ENCODE data around the gene CACNA2D2. TPM values are rescaled to one million over a fixed set of nuclear protein-coding genes. Genes with fewer than 3 reads are reported as not detected.
A peak's percentile ranks its signal among the peaks of the same experiment; 100 is the strongest.

The CACNA2D2 gene
- total RNA-seq, 1 donor from 2014 or later, result 0.50 TPM

DNA sequence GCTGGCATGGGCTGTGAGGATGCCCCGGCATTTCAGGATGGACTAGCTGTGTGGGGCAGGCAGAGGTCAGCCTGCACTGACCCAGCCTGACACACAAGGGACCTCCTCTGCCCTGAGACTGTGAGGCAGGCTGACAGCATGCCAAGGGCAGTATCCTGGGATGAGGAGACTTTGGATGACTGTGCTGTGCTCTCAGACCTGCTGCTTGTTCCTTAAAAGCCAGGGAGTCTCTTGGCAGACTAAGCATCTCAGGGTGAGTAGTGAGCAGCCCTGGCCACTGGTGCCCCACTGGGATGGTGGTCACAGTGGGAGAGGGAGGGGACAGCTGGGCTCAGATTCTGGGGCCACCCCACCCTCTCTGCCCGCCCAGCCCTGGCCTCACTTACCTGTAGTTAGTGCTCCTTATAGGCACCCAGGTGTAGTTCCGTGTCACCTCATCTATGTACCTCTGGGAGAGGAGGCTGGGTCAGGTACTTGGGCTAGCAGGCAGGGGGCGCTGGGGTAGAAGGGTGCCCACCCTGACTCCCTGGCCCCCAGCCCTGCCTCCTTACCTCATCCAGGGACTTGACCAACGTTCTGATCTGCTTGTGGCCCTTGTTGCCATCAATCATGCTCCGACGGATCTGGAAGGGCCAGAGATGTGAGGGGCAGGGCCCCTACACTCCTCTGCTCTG, 128.0 kb downstream of the CACNA2D2 start:
- no peak for DNase-seq (ENCODE audit: low spot score)
- peak; percentile 15 for ATAC-seq

DNA sequence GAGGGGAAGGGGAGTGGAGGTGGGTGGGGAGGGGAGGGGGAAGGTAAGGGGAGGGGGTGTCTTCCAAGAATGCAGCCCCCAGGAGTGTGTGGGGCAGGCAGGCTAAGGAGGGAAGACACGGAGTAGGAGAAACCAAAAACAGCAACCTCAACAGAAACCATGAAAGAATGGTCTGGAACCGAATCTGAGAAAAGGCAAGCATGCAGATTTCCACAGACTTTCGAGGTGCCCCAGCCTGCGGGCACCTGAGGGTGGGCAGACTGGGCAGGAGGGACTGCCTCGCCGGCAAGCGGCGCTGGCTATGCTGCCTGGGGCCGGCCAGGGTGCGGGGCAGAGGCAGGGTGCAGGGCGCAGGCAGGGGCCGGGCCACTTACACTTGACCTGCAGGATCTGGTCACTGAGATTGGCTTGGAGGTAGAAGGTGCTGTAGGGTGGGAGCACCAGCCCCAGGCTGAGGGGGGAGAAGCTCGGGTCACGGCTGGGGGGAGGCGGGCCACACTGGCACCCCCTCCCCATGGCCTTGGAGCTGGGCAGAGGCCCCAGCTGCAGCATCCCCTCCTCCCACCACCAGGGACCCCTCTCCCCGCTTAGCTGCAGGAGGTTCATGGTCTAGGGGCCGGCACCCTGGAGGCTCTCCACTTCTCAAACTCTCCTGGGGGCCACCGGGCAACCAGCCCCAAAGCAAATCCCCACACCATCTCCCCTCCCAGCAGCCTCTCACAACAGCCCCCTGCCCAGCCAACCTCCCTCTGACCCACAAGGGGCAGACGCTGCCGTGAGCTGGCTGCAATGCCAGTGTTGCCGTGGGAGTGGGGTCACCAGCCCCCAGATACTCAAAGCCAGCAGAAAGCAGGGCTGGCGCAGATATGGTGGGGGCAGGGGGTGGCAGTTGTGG, 128.8 kb downstream of the CACNA2D2 start:
- ATAC-seq, result no peak
- DNase-seq (ENCODE audit: low spot score), result no peak

DNA sequence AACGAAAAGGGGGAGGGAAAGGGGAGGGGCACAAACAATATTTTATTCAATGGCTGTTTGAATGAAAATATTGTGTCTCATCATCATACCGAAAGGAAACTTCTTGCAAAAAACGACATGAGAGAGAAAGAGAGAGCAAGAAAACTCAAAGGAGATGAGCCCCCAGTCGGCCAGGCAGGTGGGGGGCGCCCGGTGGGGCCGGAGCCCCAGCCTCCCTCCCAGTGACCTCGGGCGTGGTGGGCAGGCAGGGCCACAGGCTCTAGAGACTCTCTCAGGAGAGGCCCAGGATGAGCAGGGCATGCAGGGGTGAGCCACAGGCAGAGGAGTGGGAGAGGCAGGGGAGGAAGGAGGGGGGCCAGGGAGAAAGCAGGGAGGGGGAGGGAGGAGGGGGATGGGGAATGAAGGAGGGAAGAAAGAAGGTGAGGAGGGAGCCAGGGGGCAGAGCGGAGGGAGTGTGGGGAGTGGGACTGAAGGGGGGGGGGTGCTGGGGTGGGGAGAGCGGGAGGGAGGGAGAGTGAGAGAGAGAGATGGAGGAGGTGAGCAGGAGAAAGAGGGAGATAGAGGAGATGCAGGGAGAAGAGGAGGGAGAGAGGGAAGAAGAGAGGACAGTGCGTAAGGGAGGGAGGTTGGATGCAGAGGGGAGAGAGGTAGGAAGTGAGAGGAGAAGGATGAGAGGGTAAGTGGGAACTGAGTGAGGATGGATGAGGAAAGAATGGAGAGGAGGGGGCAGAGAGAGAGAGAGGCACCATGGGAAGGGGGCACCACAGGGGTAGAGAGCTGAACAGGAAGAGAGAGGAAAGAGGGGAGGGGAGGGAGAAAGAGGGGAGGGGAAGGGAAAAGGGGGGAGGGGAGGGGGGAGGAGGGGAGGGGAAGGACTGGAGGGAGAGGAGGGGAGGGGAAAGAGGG, 130.0 kb downstream of the CACNA2D2 start:
- no peak for DNase-seq (ENCODE audit: low spot score)
- ATAC-seq, result no peak

DNA sequence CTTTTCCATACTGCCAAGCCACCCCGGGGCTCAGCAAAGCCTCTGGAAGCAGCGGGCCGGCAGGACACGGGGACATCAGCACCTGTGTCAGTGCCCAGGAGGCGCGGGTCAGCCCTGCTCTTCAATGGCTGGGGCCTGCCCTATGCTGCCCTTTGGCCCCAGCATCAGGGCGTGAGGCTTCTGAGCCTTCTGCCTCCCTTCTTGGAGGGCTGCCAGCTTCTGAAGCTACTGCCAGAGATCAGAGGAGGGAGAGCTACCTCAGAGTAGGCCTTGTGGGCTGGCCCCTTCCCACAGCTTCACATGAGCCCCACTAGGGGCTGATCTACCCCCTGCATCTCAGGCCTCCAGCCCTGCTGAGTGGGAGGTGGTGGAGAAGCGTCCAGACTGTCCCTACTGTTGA, 131.1 kb downstream of the CACNA2D2 start:
- ATAC-seq, result peak; percentile 16
- DNase-seq (ENCODE audit: low spot score), result no peak

DNA sequence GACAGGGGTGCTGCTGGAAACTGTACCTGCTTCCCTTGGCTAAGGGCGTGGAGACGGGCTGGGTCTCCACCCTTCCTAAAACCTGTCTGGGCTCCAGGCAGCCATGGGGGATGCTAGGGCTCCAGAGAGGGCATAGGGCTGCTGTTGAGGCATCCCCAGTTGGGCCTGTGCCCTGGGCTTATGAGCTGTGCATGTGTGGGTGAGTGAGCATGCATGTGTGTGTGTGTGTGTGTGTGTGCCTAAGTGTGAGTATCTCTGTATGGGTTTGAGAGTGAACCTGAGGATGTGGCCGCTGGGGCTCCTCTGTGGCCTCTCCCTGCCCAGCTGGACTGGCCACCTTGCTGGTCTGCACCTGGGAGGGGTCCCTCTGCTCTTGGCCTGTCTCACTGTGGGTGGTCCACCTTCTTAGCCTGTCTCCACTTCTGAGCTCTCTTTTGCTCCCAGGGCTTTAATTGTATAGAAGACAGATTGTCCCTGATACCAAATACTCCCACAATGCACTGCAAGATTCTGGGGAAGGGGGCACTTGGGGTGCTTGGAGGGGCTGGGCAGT, 132.2 kb downstream of the CACNA2D2 start:
- no peak for ATAC-seq
- DNase-seq (ENCODE audit: low spot score), result no peak

DNA sequence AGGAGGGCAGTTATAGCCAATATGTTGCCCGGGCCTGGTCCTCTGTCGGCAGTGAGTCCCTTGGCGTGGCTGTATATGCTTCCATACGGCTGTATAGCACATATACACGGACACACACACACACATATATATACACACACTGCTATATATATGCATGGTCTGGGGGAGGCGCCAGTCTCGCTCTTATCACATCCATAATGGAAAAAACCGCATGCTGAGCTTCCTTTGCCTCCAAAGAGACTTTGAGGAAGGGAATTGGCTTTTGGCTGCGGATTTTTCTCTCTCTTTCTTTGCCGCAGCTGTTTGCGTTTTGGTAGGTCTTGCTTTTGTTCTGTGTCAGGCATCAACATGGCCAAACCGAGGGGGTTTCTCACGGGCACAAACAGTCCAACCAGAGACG, 132.8 kb downstream of the CACNA2D2 start:
- DNase-seq (ENCODE audit: low spot score) (no peak), ATAC-seq (no peak)

DNA sequence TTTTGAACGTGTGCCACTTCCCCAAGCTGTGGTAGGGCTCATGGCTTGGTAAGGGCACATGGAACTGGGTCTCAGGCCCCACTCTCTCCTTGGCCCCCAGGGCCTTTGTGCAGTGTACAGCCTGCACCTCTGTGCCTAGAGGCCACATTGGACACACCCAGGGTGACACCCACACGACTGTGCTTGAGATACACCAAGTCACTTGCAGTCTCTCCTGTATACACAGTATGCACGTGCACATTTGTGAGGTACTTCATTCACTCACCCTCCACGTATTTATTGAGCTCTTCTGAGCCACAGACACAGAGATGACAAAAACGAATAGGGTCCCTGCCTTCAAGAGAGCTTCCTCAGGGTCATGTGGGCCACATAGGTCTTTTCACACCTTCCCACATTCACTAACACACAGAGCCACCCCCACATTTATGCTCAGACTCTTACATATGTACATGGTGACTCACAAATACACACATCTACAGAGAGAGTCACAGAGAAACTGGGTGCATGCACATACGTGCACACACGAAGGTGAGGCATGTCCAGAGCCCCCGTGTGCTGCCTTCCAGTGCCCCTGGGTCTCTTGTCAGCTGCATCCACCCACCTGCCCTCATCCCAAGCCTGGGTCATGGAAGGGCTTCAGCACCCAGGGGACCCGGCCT, 134.3 kb downstream of the CACNA2D2 start:
- DNase-seq (ENCODE audit: low spot score), result no peak
- ATAC-seq, result no peak

DNA sequence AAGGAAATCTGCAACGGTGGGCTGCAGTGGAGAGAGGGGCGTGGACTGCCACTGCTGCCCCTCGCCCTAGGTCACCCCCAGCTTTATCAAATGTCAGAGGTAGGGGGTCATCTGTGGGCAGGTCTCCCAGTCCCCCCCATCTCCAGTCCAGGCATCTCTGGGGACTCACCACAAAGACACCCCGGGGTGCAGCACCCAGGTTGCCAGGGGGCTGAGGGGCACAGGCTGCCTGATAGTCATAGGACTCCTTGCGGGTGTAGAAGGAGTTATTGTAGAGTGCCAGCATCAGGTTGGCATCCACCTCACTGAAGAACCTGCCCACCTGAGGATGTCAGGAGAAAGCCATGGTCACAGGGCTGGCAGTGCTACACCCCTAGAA, 137.6 kb downstream of the CACNA2D2 start:
- DNase-seq (ENCODE audit: low spot score) (no peak), ATAC-seq (no peak)

DNA sequence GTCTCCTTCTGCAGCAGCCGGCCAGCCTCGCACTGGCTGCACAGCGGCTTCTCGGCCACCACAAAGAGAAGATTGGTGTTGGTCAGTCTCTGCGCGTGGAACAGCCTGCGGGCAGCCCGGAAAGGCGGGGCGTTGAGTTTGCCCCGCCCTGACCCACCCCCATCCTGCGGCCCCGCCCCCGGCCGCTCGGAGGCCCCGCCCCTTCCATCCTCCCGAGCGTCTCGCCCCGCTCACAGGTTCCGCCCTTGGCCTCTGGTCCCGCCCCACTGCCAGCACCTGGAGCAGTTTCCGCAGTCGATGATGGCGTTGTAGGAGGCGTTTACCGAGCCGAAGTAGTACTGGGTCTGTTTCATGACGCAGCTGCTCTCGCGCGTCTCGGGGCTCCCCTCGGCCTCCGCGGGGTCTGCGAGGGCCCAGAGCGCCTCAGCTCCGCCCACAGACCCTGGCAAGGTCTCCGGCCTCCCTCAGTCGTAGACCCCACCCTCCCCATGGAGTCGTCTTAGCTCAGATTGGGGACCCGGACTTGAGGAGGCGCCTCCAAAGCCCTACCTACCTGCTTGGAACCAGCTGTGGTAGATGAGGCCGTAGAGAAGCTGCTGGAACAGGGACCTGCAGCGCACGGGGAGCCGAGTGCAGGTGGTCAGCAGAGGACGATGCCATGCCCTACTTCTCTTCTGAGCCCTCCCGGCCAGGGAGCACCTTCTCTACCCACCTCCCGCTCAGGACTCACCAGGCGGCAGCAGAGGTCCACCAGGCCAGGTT, 138.2 kb downstream of the CACNA2D2 start:
- DNase-seq (ENCODE audit: low spot score) (peak; percentile 89), ATAC-seq (peak; percentile 88)

DNA sequence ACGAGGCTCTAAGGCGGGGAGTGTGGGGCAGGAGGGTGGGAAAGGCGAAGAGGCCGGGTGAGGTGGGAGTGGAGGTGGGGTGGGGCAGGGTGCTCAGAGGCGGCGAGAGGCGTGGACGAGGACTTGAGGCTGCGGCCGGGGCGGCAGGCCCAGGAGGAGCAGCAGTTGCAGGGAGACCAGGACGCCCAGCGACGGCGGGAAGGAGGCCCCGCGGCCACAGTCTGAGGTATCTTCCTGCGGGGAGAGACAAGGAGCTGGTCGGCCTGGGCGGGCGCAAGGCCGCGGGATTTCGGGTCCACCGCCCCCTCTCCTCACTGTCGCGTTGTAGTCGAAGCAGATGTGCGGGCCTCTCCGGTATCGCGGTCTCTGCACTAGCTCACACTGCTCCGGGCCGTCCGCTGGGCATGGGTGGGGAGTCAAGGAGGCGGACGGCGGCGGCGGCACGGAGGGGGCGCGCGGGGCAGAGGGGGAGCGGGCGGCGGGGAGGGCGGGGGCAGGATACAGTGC, 138.8 kb downstream of the CACNA2D2 start:
- DNase-seq (ENCODE audit: low spot score), result no peak
- ATAC-seq, result peak; percentile 21

DNA sequence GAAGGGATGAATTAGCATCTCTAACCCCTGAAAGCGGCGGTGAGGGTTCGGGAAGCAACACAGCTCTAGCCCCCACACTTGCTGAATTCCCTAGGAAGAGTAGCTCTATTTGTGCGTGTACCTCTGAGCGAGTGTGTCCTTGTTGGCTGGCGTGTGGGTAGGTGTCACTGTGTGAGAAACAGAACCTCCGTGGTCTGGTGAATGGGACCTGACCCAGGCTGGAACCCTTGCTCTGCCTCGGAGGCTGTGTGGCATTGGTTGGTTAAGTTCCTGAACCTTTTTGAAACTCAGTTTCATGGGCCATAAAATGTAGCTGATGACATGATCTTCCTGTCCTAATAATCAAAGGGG, 143.7 kb downstream of the CACNA2D2 start:
- ATAC-seq (no peak), DNase-seq (ENCODE audit: low spot score) (no peak)

DNA sequence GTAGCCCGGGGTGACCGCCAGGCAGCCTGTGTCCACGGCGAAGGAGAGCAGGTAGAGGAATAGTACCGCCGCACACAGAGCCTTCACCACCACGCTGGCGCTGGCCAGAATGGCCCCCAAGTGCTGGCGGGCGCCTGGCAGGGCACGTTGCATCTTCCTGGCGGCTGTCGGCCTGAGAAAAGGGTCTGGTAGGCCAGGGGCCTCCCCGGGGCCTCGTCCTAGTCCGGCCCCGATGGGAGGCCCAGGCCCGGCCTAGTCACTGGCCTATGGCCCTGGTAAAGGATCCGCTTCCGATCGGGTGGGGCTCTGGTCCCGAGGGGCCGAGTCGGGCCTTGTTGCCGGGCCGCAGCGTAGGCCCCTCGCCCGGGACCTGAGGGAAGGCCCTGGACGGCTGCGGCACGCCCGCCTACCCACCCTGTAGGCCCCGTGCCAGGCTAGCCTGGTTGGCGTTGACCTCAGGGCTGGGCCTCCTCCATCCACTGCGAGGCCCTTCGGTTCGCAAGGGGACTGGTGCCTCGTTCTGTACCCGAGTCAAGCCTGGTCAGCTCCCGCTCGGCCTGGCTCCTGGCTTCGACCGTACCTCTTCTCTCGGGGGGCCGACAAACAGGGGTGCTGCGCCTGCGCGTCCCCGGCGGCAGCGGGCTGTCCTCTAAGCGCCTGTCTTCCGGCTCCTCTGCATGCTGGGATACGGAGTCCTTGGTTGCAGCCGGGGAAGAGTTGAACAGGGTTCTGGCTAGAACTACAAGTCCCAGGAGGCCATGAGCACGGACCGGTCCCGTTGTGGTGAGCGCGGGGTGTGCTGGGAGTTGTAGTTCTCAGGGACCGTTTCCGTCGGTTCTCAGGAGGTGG, 144.3 kb downstream of the CACNA2D2 start, which contains the start of gene TMEM115:
TMEM115 (minus strand) TSS at position 611 of the 849 bp plus-strand sequence; CDS start at position 153, 458 bp downstream.
- ATAC-seq, result peak; percentile 93
- peak; percentile 98 for DNase-seq (ENCODE audit: low spot score)

DNA sequence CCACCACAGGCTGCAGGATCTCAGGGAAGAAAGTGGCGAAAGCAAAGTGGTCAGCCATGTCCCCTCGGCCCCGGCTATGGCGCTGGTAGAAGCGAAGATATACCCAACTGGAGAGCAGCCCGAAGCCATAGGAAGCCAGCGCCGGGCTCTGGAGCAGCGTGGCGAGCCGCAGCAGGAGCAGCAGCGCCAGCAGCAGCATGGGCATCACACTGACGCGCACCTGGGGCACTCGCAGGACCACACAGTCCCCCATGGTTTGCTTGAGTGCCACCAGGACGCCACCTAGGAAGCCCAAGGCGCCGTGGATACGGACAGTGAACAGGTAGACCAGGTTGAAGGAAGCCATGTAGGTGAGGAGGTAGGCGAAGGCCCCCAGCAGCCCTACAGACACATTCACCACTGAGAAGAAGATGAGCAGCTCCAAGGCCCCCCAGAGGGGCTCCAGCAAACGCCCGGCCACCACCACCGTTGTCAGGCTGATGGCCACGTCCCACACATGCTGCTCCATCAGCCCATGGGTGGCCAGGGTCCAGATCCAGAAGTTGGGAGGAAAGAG, 145.0 kb downstream of the CACNA2D2 start:
- ATAC-seq, result no peak
- DNase-seq (ENCODE audit: low spot score), result no peak

DNA sequence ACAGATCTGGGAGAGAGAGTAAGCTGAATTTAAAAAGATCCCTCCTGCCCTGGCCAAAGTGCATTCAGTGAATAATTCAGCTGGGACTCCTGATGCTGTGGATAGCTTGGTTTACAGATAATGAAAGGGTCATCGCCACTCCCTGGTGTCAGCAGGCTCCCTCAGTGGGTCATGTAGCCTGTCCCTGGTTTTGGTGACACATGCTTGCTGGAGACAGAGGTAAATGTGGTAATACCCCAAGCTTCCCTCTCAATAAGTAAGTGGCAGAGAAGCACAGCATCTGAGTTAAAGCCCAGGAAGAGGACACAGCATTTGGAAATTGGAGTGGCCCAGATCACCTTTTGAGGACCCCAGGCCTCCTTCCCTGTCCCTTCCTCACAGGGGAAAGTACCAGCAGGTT, 146.0 kb downstream of the CACNA2D2 start:
- no peak for ATAC-seq
- DNase-seq (ENCODE audit: low spot score), result no peak

DNA sequence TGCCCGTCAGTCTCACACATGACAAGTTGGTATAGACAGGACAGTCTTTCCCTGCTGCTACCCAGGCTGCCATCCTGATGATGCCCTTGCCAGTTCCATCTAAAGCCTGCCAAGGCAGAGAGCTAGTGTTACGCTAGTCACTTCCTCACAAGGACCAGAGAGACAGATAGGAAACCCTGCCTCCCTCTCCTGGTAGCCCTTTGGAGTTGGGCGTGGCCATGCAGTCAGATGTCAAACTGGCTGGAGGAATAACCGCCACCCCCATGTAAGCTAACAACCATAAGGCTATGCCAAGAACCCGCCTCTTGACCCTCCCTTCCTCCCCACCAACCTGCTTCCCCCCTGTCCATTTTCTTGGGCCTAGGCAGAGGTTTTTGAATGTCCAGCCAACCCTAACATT, 146.9 kb downstream of the CACNA2D2 start:
- DNase-seq (ENCODE audit: low spot score) (no peak), ATAC-seq (peak; percentile 33)

DNA sequence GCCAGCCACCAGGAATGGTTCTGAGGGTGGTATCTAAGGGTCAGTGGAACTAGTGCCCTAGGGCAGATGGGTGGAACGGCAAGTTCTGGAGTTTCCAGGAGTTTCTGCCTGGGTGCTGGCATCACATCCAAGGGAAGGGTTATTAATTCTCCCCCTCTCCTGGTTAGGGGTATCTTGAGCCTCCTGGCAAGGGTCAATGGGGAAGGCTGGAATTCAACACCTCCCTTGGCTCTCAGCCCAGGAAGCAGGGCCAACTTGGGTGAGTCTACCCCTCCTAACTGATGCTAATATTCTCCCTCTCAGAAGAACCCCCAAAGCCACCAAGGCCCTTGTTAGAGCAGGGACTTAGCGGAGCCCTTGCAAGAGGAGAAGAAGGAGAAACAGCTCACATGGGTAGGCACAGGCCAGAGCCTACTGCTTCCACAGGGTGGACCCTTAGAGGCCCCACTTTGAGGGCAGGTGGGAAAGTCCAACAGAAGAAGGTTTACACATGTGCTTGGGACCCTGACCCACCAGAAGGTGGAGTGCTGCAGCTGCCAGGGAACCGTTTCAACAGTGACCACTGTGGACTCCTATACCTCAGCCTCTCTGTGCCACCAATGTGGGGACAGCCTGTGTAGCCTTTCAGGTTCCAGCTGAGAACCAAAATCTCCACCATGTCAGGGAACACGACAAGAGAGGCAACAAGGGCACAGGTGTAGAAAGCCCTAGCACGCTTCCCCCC, 147.4 kb downstream of the CACNA2D2 start:
- ATAC-seq (no peak), DNase-seq (ENCODE audit: low spot score) (no peak)

DNA sequence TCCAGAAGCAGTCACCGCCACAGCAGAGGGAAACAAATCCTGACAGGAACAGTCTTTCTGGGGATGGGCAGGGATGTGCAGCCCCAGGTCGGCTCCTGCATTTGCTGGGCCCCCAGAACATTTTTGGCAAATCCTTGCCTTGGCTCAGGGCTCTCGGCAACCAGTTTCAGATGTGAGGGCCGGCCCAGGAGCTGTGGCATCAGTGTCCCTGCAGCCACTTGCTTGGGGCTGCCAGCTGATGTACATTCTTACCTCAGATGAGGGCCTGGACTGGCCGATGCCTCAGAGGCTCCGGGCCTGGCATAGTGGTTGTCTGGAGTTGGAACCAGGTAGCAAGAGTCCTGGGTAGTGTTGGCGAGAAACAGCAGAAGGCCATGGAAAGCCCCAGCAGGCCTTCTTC, 148.6 kb downstream of the CACNA2D2 start:
- ATAC-seq (no peak), DNase-seq (ENCODE audit: low spot score) (no peak)
